HL-60 (cell line): Measurements from ENCODE around the gene HEXD.

ENCODE experiments used
- DNase-seq, 2 experiments: peaks; one replicate each; pipeline ENCODE4 v3.0.0-alpha.2; 2010 to 2020; ENCODE audit warnings: low read depth in 1 of 2, low spot score in 1 of 2
- H3K27ac ChIP-seq: fragments of 250-450 bp; sonication (Bioruptor Pico); replicated peaks from 2 replicates; pipeline ENCODE4 v1.5.1; 2020; ENCODE audit warnings: mild to moderate bottlenecking, moderate library complexity
- H3K27me3 ChIP-seq: fragments of 250-450 bp; sonication (Bioruptor Pico); 2 replicates; pipeline ENCODE4 v1.5.1; 2021; ENCODE audit warnings: mild to moderate bottlenecking, moderate library complexity; ENCODE audit not compliant: insufficient read depth, poor library complexity, severe bottlenecking
- H3K4me3 ChIP-seq: replicated peaks from 2 replicates; pipeline ENCODE4 v1.5.1; 2011; ENCODE audit warnings: mild to moderate bottlenecking, control low read depth, low read length; ENCODE audit not compliant: insufficient read depth
- CTCF ChIP-seq: IDR thresholded peaks from one replicate; pipeline ENCODE4 v1.5.1; 2011; ENCODE audit warnings: low read length, control low read depth, inconsistent platforms; ENCODE audit not compliant: insufficient read depth
- GABPA ChIP-seq: IDR thresholded peaks from 2 replicates; pipeline ENCODE4 v1.6.1; 2012; ENCODE audit warnings: low read depth
- POLR2AphosphoS5 ChIP-seq: IDR thresholded peaks from 2 replicates; pipeline ENCODE4 v1.6.1; 2012; ENCODE audit warnings: low read depth
- REST ChIP-seq: IDR thresholded peaks from 2 replicates; pipeline ENCODE4 v1.6.1; 2012; ENCODE audit warnings: low read depth; ENCODE audit not compliant: insufficient replicate concordance
- SPI1 ChIP-seq: IDR thresholded peaks from 2 replicates; pipeline ENCODE4 v1.6.1; 2012; ENCODE audit warnings: low read depth, mild to moderate bottlenecking, borderline replicate concordance

The HEXD gene

DNA sequence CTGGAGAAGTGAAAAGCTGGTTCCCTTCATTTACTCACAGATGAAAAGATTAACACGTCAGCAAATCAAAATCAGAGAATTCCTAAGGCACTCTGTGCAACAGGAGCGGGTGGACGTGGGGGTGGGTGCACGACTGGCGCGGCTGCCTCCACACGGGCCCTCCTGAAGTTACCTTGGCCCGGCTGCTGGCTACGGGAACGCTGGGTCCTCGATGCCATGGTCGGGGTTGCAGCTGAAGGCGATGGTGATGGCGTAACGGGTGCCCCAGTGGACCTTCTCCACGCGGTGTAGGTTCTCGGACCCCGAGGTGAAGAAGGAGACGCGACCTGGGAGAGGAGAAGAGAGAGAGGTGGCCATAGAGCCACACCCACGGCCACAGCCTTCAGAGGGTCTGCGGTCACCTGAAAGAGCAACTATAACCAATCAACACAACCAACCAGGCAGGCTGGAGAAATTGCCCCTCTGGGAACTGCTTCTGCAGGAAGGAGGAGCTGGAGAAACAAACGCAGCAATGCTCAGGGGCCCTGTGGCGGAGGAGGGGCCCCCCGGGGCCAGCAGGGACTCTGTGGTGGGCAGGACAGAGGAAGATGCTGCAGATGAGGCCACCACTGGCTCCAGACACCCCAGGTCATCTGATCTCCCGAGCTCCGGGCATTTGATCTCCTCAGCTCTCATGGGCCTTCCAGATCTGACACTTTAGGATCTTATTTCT lies 25.8 kb upstream of the HEXD start:
- H3K27ac ChIP-seq = no peak overlapping the region
- DNase-seq = no peak
- no peak overlapping the region for H3K4me3 ChIP-seq
- H3K27me3 ChIP-seq = no peaks in the 10 kb centered on the region
- no peak for TF ChIP-seq REST
- no peak for TF ChIP-seq GABPA
- TF ChIP-seq POLR2AphosphoS5 = no peak
- no peak for TF ChIP-seq SPI1
- TF ChIP-seq CTCF = no peak

GRCh38 chr17:82392941-82393340 lies 25.2 kb upstream of the HEXD start:
- H3K27me3 ChIP-seq = no peaks in the 10 kb centered on the region
- no peak for DNase-seq
- no peak overlapping the region for H3K4me3 ChIP-seq
- TF ChIP-seq CTCF = no peak
- TF ChIP-seq REST = no peak
- TF ChIP-seq POLR2AphosphoS5 = no peak
- TF ChIP-seq SPI1 = no peak
- no peak for TF ChIP-seq GABPA
- H3K27ac ChIP-seq = no peak overlapping the region

DNA sequence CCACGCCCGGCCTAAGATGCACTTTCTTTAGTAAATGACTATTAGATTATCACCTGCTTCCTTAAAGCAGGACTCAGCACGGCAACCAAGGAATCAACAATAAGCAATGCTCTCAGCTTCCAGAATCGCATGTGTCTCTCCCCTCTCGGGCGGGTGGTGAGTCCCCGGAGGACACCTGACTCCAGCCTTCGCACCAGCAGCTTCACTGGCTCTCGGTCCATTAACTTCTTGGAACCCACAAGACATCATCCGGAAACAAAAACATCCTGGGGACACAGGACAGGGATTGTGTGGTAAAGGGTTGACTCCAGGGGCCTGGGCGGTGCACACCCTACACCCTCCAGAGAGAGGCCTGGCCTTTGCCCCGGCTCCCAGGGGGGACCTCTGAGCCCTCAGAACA lies 23.9 kb upstream of the HEXD start:
- Histone ChIP-seq H3K27ac (no peak overlapping the region), H3K4me3 (no peak overlapping the region), H3K27me3 (no peaks in the 10 kb centered on the region)
- DNase-seq = no peak
- TF ChIP-seq REST = no peak
- TF ChIP-seq GABPA = no peak
- TF ChIP-seq POLR2AphosphoS5 = no peak
- no peak for TF ChIP-seq CTCF
- no peak for TF ChIP-seq SPI1
